Activated naive CD8-positive, alpha-beta T cell (primary cell): Measurements from ENCODE around the gene XAGE3.
"Not testable (repeated sequence)": the region's sequence is repeated elsewhere in the genome, so short reads cannot be mapped to it uniquely, and the experiment has no call there.

ENCODE experiments used
- H3K27ac Mint-ChIP-seq: one replicate; pipeline ENCODE4 v1.8.0; 2021; ENCODE audit warnings: mixed read lengths
- H3K27me3 Mint-ChIP-seq: one replicate; pipeline ENCODE4 v1.8.0; 2021; ENCODE audit warnings: mixed read lengths
- H3K36me3 Mint-ChIP-seq: one replicate; pipeline ENCODE4 v1.8.0; 2021; ENCODE audit warnings: mixed read lengths
- H3K4me1 Mint-ChIP-seq: one replicate; pipeline ENCODE4 v1.8.0; 2021; ENCODE audit warnings: low read depth, mixed read lengths
- H3K4me3 Mint-ChIP-seq: one replicate; pipeline ENCODE4 v1.8.0; 2021; ENCODE audit warnings: mild to moderate bottlenecking, mixed read lengths
- H3K9me3 Mint-ChIP-seq: one replicate; pipeline ENCODE4 v1.8.0; 2021; ENCODE audit warnings: low read depth, mixed read lengths

Gene XAGE3

GRCh38 chrX:52873825-52874224, 5.9 kb upstream of the XAGE3 start:
- not testable (repeated sequence) for H3K36me3 Mint-ChIP-seq, H3K4me3 Mint-ChIP-seq, H3K4me1 Mint-ChIP-seq, H3K27ac Mint-ChIP-seq, H3K9me3 Mint-ChIP-seq, H3K27me3 Mint-ChIP-seq

GRCh38 chrX:52870046-52870445, 2.2 kb upstream of the XAGE3 start:
- H3K27ac Mint-ChIP-seq, result no peak overlapping the region
- H3K36me3 Mint-ChIP-seq, result no peaks in the 10 kb centered on the region
- no peaks in the 10 kb centered on the region for H3K9me3 Mint-ChIP-seq
- no peak overlapping the region for H3K4me3 Mint-ChIP-seq
- no peaks in the 10 kb centered on the region for H3K4me1 Mint-ChIP-seq
- no peaks in the 10 kb centered on the region for H3K27me3 Mint-ChIP-seq

- Mint-ChIP-seq H3K4me3 (no peak overlapping the region), H3K27me3 (no peaks in the 10 kb centered on the region), H3K36me3 (no peaks in the 10 kb centered on the region), H3K9me3 (no peaks in the 10 kb centered on the region), H3K27ac (no peak overlapping the region), H3K4me1 (no peaks in the 10 kb centered on the region)
Measured at GRCh38 chrX:52865343-52865998, 2.4 kb downstream of the XAGE3 start.

- not testable (repeated sequence) for H3K36me3 Mint-ChIP-seq, H3K4me3 Mint-ChIP-seq, H3K9me3 Mint-ChIP-seq, H3K27me3 Mint-ChIP-seq, H3K27ac Mint-ChIP-seq, H3K4me1 Mint-ChIP-seq
Measured at GRCh38 chrX:52856991-52857525, 10.8 kb downstream of the XAGE3 start.

DNA sequence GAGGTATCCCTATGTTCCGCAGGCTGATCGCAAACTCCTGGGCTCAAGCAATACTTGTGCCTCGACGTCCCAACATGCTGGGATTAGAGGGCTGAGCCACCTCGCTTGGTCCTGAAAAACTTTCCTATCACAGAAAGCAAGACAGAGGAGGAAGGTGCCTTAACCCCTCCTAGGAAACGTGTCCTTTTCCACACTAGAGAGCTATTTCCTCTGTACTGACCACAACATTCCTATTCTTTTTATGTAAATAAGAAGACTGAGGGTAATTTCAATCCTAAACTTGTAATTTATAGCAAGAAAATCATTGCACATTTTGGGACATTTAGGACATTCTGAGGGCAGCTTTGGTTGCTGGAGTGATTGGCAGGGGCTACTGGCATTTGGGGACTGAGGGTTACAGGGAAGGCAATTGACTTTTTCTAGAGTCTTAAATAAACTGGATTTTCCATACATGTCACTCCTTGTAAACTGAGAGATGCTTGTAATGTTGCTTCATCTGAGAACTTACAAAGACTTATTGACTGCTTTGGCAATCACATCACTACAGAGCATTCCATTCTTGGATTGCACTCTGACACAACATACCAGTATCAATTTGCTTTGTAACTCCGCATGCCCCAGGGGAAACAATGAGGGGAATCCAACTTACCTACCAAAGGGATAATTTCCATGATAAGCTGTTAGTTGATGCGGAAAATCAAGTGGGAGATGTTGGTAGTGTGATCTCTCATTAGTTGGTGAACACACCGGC, 15.6 kb downstream of the XAGE3 start:
- H3K4me3 Mint-ChIP-seq, result no peak overlapping the region
- H3K36me3 Mint-ChIP-seq, result no peaks in the 10 kb centered on the region
- H3K27me3 Mint-ChIP-seq, result peaks cover 7% of the 10 kb centered on the region
- no peak overlapping the region for H3K27ac Mint-ChIP-seq
- no peaks in the 10 kb centered on the region for H3K4me1 Mint-ChIP-seq
- no peaks in the 10 kb centered on the region for H3K9me3 Mint-ChIP-seq

DNA sequence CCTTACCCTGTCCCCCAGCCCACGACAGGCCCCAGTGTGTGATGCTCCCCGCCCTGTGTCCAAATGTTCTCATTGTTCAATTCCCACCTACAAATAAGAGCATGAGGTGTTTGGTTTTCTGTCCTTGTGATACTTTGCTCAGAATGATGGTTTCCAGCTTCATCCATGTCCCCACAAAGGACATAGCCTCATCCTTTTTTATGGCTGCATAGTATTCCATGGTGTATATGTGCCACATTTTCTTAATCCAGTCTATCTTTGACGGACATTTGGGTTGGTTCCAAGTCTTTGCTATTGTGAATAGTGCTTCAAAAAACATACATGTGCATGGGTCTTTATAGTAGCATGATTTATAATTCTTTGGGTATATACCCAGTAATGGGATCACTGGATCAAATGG, 24.3 kb downstream of the XAGE3 start:
- not testable (repeated sequence) for H3K27me3 Mint-ChIP-seq, H3K9me3 Mint-ChIP-seq, H3K36me3 Mint-ChIP-seq, H3K27ac Mint-ChIP-seq, H3K4me1 Mint-ChIP-seq, H3K4me3 Mint-ChIP-seq

DNA sequence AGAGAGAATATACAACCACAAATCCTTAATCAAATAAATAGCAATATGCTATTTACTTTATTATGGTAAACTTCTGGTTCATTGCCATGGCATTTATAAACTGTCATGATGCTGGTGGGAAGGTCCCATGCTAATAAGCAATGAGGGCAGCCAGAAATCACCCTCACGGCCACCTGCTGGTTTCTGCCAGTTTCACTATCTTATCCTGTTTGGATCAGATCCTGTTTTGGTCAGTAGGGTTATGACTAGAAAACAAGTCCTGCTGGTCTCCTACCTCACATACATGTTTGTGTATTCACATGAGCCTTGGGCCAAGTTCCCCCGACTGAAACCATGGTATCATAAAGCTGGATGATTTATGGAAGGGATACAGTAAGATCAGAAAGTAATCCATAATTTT, 28.7 kb downstream of the XAGE3 start:
- no peaks in the 10 kb centered on the region for H3K27me3 Mint-ChIP-seq
- H3K4me3 Mint-ChIP-seq, result no peak overlapping the region
- no peaks in the 10 kb centered on the region for H3K36me3 Mint-ChIP-seq
- no peak overlapping the region for H3K27ac Mint-ChIP-seq
- no peaks in the 10 kb centered on the region for H3K9me3 Mint-ChIP-seq
- no peaks in the 10 kb centered on the region for H3K4me1 Mint-ChIP-seq

DNA sequence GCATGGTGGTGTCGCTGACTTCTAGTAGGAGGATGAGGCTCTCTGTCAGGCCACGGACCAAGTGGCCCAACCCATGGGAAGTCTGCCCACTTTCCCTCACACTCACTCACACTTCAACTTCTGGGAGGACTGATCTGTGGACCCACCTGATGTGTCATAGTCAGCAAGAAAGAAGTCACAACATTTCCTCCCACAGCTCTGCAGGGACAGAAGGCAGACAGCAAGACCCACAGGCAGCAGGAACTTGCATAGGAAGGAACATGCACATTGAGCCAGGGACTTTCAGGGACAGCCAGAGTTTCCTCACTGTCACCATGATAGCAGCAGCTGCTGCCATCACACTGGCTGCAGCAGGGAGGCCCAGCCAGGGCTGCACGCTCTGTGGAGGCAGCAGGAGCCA, 37.3 kb downstream of the XAGE3 start:
- Mint-ChIP-seq H3K27ac (no peak overlapping the region), H3K9me3 (no peaks in the 10 kb centered on the region), H3K4me1 (no peaks in the 10 kb centered on the region), H3K27me3 (no peaks in the 10 kb centered on the region), H3K36me3 (no peaks in the 10 kb centered on the region), H3K4me3 (no peak overlapping the region)

GRCh38 chrX:52824608-52825007, 43.3 kb downstream of the XAGE3 start:
- H3K4me1 Mint-ChIP-seq, result no peaks in the 10 kb centered on the region
- H3K4me3 Mint-ChIP-seq, result no peak overlapping the region
- no peak overlapping the region for H3K27ac Mint-ChIP-seq
- H3K27me3 Mint-ChIP-seq, result peaks cover 2% of the 10 kb centered on the region
- H3K36me3 Mint-ChIP-seq, result no peaks in the 10 kb centered on the region
- no peaks in the 10 kb centered on the region for H3K9me3 Mint-ChIP-seq

DNA sequence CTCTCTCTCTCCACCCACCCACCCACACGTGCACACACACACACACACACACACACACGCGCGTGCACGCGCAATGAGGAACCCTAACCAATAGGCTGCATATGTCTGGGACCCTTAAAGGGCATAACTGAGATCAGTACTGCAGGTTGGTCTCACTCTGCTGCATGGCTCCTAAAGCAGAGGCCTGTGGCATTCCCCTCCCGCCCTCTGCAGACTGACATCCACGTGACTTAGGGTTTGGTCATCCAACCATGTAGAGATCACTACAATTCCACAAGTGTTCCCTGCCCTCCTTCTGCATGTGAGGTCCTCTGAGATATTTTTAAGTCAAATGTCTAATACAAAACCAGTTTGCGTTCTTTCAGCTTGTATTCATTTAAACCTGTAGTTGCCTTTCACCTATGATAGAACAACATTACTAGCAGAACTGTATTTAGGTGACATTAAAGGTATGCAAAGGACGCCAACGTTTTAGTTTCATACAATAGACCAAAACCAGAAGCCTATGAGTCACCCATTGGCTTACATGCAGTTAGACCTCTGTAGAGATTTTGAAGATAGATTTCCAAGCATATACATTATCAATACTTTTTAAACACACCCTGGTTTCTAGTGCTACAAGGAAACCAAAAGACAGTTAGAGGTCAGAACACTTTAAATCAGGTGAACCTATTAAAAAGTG, 46.7 kb downstream of the XAGE3 start:
- H3K4me1 Mint-ChIP-seq, result no peaks in the 10 kb centered on the region
- no peak overlapping the region for H3K4me3 Mint-ChIP-seq
- H3K27me3 Mint-ChIP-seq, result peaks cover 2% of the 10 kb centered on the region
- no peaks in the 10 kb centered on the region for H3K9me3 Mint-ChIP-seq
- H3K36me3 Mint-ChIP-seq, result no peaks in the 10 kb centered on the region
- no peak overlapping the region for H3K27ac Mint-ChIP-seq

DNA sequence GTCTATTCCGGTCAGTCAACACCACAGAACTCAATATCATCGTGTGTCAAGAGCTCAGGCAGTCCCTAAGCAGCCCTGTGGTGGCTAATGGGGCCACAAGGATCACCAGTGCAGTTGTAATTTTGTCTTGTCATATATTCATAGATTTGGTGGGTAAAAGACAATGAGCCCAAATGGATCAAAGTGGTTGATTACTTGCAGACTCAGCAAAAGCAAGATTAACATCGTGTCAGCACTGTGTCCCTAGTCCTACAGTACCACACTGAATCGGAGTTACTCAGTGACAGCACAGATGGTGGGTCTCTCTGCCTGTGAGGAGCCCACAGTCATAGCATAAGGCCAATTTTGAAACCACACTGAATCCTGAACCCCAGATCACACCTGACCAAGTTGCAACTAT, 48.1 kb downstream of the XAGE3 start:
- Mint-ChIP-seq H3K36me3 (no peaks in the 10 kb centered on the region), H3K4me1 (no peaks in the 10 kb centered on the region), H3K4me3 (no peak overlapping the region), H3K9me3 (no peaks in the 10 kb centered on the region), H3K27ac (no peak overlapping the region), H3K27me3 (peaks cover 2% of the 10 kb centered on the region)
